Upper lobe of left lung (tissue), 6 donors: ENCODE results near the gene MARCO. TPM values are rescaled to one million over a fixed set of nuclear protein-coding genes. Genes with fewer than 3 reads are reported as not detected.
A peak's percentile ranks its signal among the peaks of the same experiment; 100 is the strongest.

ENCODE experiments used
- ATAC-seq, 2 donors: fragments of 200-7000 bp; cut with Tn5 transposase; one replicate each; pipeline ENCODE4 v1.9.1; 2022; ENCODE audit warnings: mild to moderate bottlenecking in 2 of 2, moderate library complexity in 2 of 2; ENCODE audit not compliant: low FRiP score in 2 of 2
- DNase-seq, 2 donors: peaks; one replicate each; pipeline ENCODE4 v3.0.0-alpha.2; 2019 to 2020
- H3K27ac ChIP-seq, 4 donors: fragments of 200-600 bp; sonication (generic); one replicate each; pipeline ENCODE4 v1.5.1; 2016 to 2019
- H3K27me3 ChIP-seq, 4 donors: fragments of 200-600 bp; sonication (generic); one replicate each; pipeline ENCODE4 v1.5.1; 2017 to 2019
- H3K36me3 ChIP-seq, 4 donors: fragments of 200-600 bp; sonication (generic); one replicate each; pipeline ENCODE4 v1.5.1; 2016 to 2019
- H3K4me1 ChIP-seq, 4 donors: fragments of 200-600 bp; sonication (generic); one replicate each; pipeline ENCODE4 v1.5.1; 2018 to 2019
- H3K4me3 ChIP-seq, 4 donors: fragments of 200-600 bp; sonication (generic); one replicate each; pipeline ENCODE4 v1.5.1; 2017 to 2019; ENCODE audit warnings: mild to moderate bottlenecking in 2 of 4, moderate library complexity in 1 of 4
- H3K9me3 ChIP-seq, 4 donors: fragments of 200-600 bp; sonication (generic); one replicate each; pipeline ENCODE4 v1.5.1; 2018 to 2019
- EP300 ChIP-seq, 4 donors: sonication (generic); formaldehyde crosslinking; IDR thresholded peaks; one replicate each; pipeline ENCODE4 v1.5.1; 2017; ENCODE audit warnings: antibody characterized with exemption in 4 of 4, control low read depth in 2 of 4
- POLR2A ChIP-seq, 4 donors: fragments of 450-650 bp; IDR thresholded peaks; one replicate each; pipeline ENCODE4 v1.5.1; 2016 to 2017; ENCODE audit warnings: antibody characterized with exemption in 4 of 4, mild to moderate bottlenecking in 2 of 4
- POLR2AphosphoS5 ChIP-seq, 2 donors: sonication (generic); formaldehyde crosslinking; IDR thresholded peaks; one replicate each; pipeline ENCODE4 v1.5.1; 2017; ENCODE audit warnings: antibody characterized with exemption in 2 of 2
- WGBS, 2 donors: methylation state at CpG; one replicate each; pipeline ENCODE4 v1.1.5; 2017 to 2018; 5-methylcytosine and 5-hydroxymethylcytosine counted together
- total RNA-seq, 6 donors: library from RNA; depleted of rRNA in 4 of 6; stranded (reverse); fragments of >200 nt in 4 of 6; gene quantifications; one replicate each; pipeline versions ENCODE4 v1.1.0 to v1.2.1, GENCODE V29; 2016 to 2021
- TF ChIP-seq, protein P1 (sequence below), 6 experiments: fragments of 450-650 bp in 4 of 6; fragments of 200-600 bp in 2 of 6; sonication (generic) in 2 of 6; IDR thresholded peaks; one replicate each; pipeline ENCODE4 v1.5.1; 2016 to 2019; ENCODE audit warnings: antibody characterized with exemption in 6 of 6
- donor health status: DM: no; HTN: no; CAD: no; lungs with moderate emphysema.
- donor health status: DM: no; HTN: yes; CAD: no; lungs with severe emphysema.

MARCO gene
- total RNA-seq, 6 donors from 2014 or later = 148 to 499 (median 316) TPM

DNA sequence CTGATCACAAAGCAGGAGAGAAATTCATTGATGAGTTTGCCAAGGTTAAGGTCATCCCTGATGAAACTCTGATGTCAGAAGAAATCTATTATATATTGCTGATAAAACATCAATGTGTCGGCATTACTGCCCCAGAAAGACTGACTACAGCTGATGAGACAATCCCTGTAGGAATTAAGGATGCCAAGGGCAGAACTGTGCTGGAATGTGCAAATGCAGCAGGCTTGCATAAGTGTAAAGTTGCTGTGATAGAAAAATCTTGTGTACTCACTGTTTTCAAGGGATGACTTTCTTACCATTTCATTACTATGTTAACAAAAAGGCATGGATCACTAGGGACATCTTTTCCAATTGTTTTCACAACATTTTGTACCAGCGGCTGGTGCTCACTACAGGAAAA, 19.7 kb upstream of the MARCO start:
- TF ChIP-seq EP300 (IDR thresholded peaks at IDR 0.05) (no peak), POLR2A (IDR thresholded peaks at IDR 0.05) (no peak), POLR2AphosphoS5 (IDR thresholded peaks at IDR 0.05) (no peak)
- TF ChIP-seq, protein P1, sequence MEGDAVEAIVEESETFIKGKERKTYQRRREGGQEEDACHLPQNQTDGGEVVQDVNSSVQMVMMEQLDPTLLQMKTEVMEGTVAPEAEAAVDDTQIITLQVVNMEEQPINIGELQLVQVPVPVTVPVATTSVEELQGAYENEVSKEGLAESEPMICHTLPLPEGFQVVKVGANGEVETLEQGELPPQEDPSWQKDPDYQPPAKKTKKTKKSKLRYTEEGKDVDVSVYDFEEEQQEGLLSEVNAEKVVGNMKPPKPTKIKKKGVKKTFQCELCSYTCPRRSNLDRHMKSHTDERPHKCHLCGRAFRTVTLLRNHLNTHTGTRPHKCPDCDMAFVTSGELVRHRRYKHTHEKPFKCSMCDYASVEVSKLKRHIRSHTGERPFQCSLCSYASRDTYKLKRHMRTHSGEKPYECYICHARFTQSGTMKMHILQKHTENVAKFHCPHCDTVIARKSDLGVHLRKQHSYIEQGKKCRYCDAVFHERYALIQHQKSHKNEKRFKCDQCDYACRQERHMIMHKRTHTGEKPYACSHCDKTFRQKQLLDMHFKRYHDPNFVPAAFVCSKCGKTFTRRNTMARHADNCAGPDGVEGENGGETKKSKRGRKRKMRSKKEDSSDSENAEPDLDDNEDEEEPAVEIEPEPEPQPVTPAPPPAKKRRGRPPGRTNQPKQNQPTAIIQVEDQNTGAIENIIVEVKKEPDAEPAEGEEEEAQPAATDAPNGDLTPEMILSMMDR (IDR thresholded peaks at IDR 0.05) = no peak
- Histone ChIP-seq H3K4me1 (no peaks in the 10 kb centered on the region), H3K9me3 (no peaks in the 10 kb centered on the region), H3K27ac (no peak overlapping the region), H3K27me3 (no peaks in the 10 kb centered on the region), H3K36me3 (no peaks in the 10 kb centered on the region), H3K4me3 (no peak overlapping the region)
- 82 to 85% methylated on average over 2 of the region's 2 CpGs for WGBS, 2 donors
- ATAC-seq (peak in 1 of 2 donors; percentile 47), DNase-seq (no peak)

DNA sequence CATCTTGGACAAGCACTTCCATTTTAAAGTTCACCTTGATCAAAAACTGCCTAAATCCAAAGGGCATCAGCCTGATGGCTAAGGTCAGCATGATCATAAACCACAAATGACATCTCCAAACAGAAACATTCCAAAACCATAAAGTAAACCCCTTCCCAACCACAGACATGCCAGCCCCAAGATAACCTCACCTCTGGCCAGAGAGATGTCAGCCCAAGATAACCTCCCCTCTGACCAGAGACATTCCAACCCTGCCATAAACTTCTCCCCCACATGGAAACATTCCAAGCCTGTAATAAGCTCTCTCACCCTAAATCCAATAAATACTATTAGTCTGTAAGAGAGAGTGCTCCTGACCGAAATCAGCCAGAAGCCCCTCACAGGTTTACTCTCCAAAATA, 18.6 kb upstream of the MARCO start:
- ATAC-seq = no peak
- Histone ChIP-seq H3K27ac (no peak overlapping the region), H3K36me3 (no peaks in the 10 kb centered on the region), H3K4me3 (no peak overlapping the region), H3K27me3 (no peaks in the 10 kb centered on the region), H3K9me3 (no peaks in the 10 kb centered on the region), H3K4me1 (no peaks in the 10 kb centered on the region)
- TF ChIP-seq POLR2AphosphoS5 (IDR thresholded peaks at IDR 0.05) = no peak
- no peak for TF ChIP-seq EP300 (IDR thresholded peaks at IDR 0.05)
- TF ChIP-seq, protein P1 (IDR thresholded peaks at IDR 0.05) = no peak
- TF ChIP-seq POLR2A (IDR thresholded peaks at IDR 0.05) = no peak
- WGBS, 2 donors = 57 to 77% methylated on average over 1 of the region's 1 CpG
- DNase-seq = no peak

DNA sequence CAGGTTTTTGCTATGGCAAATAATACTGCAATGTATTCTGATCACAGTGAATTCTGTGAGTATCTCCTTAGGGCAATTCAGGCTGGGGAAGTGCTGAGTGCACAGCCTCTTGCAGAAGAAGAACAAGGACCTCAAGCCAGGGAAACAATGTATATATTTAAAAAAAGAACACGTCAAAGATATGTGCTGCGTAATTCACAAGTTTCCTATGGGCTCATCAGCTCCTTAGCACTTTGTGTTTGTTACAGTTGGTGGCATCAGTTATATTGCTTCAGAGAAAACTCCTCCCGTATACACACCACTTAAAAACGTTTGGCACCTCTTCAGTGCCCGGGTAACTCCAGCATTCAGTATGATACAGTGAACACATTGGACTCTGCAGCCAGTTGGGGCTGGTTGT, 16.5 kb upstream of the MARCO start:
- Histone ChIP-seq H3K36me3 (no peaks in the 10 kb centered on the region), H3K4me1 (no peaks in the 10 kb centered on the region), H3K27me3 (no peaks in the 10 kb centered on the region), H3K4me3 (no peak overlapping the region), H3K9me3 (no peaks in the 10 kb centered on the region), H3K27ac (no peak overlapping the region)
- no peak for ATAC-seq
- WGBS, 2 donors = 52 to 68% methylated on average over 5 of the region's 5 CpGs
- no peak for TF ChIP-seq POLR2AphosphoS5 (IDR thresholded peaks at IDR 0.05)
- TF ChIP-seq, protein P1 (IDR thresholded peaks at IDR 0.05) = no peak
- no peak for TF ChIP-seq EP300 (IDR thresholded peaks at IDR 0.05)
- TF ChIP-seq POLR2A (IDR thresholded peaks at IDR 0.05) = no peak
- DNase-seq = no peak

DNA sequence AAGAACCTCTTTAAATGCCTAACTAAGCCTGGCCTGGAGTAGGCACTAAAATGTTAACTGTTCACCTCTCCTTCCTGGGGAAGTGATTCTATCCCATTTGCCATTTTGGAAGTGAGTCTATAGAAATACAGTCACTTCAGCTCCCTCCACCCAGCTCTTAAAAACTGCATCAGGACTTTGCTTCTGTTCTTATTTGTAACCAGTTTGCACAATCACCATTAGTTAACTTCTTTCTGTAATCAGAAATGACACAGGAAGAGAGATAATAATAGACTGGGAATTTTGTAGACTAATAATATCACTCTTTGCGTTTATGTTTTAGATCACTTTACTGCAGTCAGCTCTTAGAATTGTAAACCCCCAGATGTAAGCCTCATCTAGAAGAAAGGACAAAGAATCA, 16.0 kb upstream of the MARCO start:
- H3K4me3 ChIP-seq = no peak overlapping the region
- no peak for ATAC-seq
- TF ChIP-seq POLR2A (IDR thresholded peaks at IDR 0.05) (no peak), EP300 (IDR thresholded peaks at IDR 0.05) (no peak), POLR2AphosphoS5 (IDR thresholded peaks at IDR 0.05) (no peak)
- TF ChIP-seq, protein P1 (IDR thresholded peaks at IDR 0.05) = no peak

DNA sequence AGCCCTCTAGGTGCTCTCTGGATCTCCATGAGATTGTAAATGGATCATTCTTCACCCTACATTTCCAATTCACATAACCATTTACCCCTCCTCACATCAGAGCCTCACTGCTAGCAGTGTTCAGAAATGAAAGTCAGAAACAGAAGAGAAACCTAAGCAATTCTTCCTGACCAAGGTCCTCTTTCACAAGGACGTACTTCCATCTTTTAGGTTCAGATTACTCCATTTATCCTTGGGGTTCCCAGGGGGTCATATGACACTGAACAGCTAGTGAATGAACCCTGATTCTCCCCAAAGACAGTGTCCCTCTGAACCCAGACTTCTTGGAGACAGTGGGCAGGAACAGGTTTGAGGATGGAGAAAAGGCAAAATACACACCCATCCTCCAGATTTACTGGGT, 12.9 kb upstream of the MARCO start:
- Histone ChIP-seq H3K27me3 (no peaks in the 10 kb centered on the region), H3K4me3 (no peak overlapping the region), H3K9me3 (peaks cover 6 to 22% (median 12%) of the 10 kb centered on the region in 4 donors), H3K4me1 (no peaks in the 10 kb centered on the region), H3K27ac (no peak overlapping the region), H3K36me3 (no peaks in the 10 kb centered on the region)
- WGBS, 2 donors = 63 to 83% methylated on average over 1 of the region's 1 CpG
- ATAC-seq (no peak), DNase-seq (no peak)
- no peak for TF ChIP-seq POLR2A (IDR thresholded peaks at IDR 0.05)
- TF ChIP-seq, protein P1 (IDR thresholded peaks at IDR 0.05) = no peak
- TF ChIP-seq POLR2AphosphoS5 (IDR thresholded peaks at IDR 0.05) = no peak
- TF ChIP-seq EP300 (IDR thresholded peaks at IDR 0.05) = no peak

More for the DNA sequence above, 16.0 kb upstream of the MARCO start:
- Histone ChIP-seq H3K36me3 (no peaks in the 10 kb centered on the region), H3K9me3 (no peaks in the 10 kb centered on the region), H3K27me3 (no peaks in the 10 kb centered on the region), H3K27ac (no peak overlapping the region), H3K4me1 (no peaks in the 10 kb centered on the region)
- DNase-seq = no peak
- WGBS, 2 donors = 46% methylated on average over 1 of the region's 1 CpG
